Activated gamma-delta T cell (primary cell): ENCODE measurements around the gene CAMKK1.

Experiments
- DNase-seq: peaks from one replicate; lab custom pipeline; 2025; lab: John Stamatoyannopoulos, UW

CAMKK1 gene

DNA sequence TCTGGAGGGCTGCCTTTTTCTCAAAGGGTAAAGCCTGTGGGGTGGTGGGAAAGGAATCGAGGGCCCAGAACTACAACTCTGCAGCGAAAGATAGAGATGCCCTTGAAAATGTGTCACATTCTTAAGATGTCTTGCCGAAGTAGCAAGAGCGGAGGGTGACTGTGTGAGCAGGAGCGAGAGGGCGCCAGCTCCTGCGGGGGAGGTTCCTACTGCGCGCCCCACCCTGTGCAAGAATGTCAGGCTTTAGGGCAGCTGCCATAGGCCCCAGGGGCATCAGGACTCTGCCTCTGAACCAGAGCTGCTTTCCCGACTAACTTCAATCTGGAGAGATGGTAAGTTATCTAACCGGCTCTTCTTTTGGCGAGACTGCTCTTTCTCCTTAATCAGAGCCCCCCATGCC, 80.1 kb downstream of the CAMKK1 start:
- DNase-seq = no peak

DNA sequence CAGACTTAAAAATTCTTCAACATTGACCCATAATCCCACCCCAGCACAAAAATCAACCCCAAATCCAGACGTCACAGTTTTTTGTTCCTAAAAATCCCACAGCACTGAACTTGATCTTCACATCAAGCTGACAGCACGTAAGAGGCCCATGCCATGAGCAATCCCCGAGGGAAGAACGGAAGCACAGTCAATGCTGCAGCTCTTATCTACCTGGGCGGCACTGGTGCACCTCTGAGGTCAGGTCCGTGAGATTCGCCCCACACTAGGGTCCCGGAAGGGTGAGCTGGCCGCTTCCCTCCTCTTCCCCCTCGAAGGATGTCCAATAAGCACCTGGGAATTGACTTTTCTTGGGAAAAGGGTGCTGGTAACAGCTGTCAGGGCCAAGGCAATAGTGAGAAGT, 80.6 kb downstream of the CAMKK1 start:
- no peak for DNase-seq
